HL-60 (cell line): ENCODE data around the gene TMEM132A.

Experiments
- DNase-seq, 2 experiments: peaks; one replicate each; pipeline ENCODE4 v3.0.0-alpha.2; 2010 to 2020; ENCODE audit warnings: low read depth in 1 of 2, low spot score in 1 of 2
- H3K27ac ChIP-seq: fragments of 250-450 bp; sonication (Bioruptor Pico); replicated peaks from 2 replicates; pipeline ENCODE4 v1.5.1; 2020; ENCODE audit warnings: mild to moderate bottlenecking, moderate library complexity
- H3K27me3 ChIP-seq: fragments of 250-450 bp; sonication (Bioruptor Pico); 2 replicates; pipeline ENCODE4 v1.5.1; 2021; ENCODE audit warnings: mild to moderate bottlenecking, moderate library complexity; ENCODE audit not compliant: insufficient read depth, poor library complexity, severe bottlenecking
- H3K4me3 ChIP-seq: replicated peaks from 2 replicates; pipeline ENCODE4 v1.5.1; 2011; ENCODE audit warnings: mild to moderate bottlenecking, control low read depth, low read length; ENCODE audit not compliant: insufficient read depth
- CTCF ChIP-seq: IDR thresholded peaks from one replicate; pipeline ENCODE4 v1.5.1; 2011; ENCODE audit warnings: low read length, control low read depth, inconsistent platforms; ENCODE audit not compliant: insufficient read depth
- GABPA ChIP-seq: IDR thresholded peaks from 2 replicates; pipeline ENCODE4 v1.6.1; 2012; ENCODE audit warnings: low read depth
- POLR2AphosphoS5 ChIP-seq: IDR thresholded peaks from 2 replicates; pipeline ENCODE4 v1.6.1; 2012; ENCODE audit warnings: low read depth
- SPI1 ChIP-seq: IDR thresholded peaks from 2 replicates; pipeline ENCODE4 v1.6.1; 2012; ENCODE audit warnings: low read depth, mild to moderate bottlenecking, borderline replicate concordance
- TF ChIP-seq, protein P1 (sequence below): IDR thresholded peaks from 2 replicates; pipeline ENCODE4 v1.6.1; 2012; ENCODE audit warnings: low read depth; ENCODE audit not compliant: insufficient replicate concordance

Gene TMEM132A

DNA sequence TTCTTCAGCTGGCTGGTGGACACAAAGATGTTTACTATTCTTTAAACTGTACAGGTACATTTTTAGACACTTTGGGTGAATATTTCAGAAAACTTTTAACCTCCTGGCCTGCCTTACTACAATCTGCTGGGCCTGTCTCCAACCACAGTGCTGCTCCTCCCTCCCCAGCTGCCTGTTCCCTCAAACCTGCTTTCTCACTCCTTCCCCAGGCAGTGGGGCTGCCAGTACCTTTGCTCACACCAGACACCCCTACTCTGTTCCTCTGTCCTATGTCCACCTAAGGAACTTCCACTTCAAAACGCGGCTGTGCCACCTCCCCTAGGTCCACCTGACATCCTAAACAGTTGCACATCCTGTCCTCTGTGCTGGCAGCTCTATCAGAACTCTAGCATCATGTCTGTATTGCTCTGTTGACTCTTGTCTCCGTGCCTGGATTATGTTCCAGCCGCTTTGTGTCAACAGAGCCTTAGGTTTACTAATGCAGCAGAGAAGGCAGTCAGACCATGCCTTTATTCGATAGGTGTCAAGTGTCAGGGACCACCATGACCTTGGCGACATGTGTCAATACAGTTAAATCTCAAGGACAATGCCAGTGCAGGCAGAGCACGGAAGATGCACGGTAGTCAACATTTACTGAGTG, 43.5 kb upstream of the TMEM132A start:
- no peak for DNase-seq
- Histone ChIP-seq H3K4me3 (no peak overlapping the region), H3K27me3 (no peaks in the 10 kb centered on the region), H3K27ac (no peak overlapping the region)
- no peak for TF ChIP-seq GABPA
- no peak for TF ChIP-seq CTCF
- no peak for TF ChIP-seq SPI1
- TF ChIP-seq, protein P1, sequence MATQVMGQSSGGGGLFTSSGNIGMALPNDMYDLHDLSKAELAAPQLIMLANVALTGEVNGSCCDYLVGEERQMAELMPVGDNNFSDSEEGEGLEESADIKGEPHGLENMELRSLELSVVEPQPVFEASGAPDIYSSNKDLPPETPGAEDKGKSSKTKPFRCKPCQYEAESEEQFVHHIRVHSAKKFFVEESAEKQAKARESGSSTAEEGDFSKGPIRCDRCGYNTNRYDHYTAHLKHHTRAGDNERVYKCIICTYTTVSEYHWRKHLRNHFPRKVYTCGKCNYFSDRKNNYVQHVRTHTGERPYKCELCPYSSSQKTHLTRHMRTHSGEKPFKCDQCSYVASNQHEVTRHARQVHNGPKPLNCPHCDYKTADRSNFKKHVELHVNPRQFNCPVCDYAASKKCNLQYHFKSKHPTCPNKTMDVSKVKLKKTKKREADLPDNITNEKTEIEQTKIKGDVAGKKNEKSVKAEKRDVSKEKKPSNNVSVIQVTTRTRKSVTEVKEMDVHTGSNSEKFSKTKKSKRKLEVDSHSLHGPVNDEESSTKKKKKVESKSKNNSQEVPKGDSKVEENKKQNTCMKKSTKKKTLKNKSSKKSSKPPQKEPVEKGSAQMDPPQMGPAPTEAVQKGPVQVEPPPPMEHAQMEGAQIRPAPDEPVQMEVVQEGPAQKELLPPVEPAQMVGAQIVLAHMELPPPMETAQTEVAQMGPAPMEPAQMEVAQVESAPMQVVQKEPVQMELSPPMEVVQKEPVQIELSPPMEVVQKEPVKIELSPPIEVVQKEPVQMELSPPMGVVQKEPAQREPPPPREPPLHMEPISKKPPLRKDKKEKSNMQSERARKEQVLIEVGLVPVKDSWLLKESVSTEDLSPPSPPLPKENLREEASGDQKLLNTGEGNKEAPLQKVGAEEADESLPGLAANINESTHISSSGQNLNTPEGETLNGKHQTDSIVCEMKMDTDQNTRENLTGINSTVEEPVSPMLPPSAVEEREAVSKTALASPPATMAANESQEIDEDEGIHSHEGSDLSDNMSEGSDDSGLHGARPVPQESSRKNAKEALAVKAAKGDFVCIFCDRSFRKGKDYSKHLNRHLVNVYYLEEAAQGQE: no peak
- no peak for TF ChIP-seq POLR2AphosphoS5

- Histone ChIP-seq H3K4me3 (no peak overlapping the region), H3K27me3 (no peaks in the 10 kb centered on the region), H3K27ac (no peak overlapping the region)
- TF ChIP-seq GABPA: no peak
- TF ChIP-seq, protein P1: no peak
- TF ChIP-seq CTCF: peak; percentile 39
- TF ChIP-seq POLR2AphosphoS5: no peak
- no peak for TF ChIP-seq SPI1
- peak in 1 of 2 experiments; percentile 56 for DNase-seq
These were observed 36.7 kb upstream of the TMEM132A start for GRCh38 chr11:60887556-60887955.

GRCh38 chr11:60889869-60890311, 34.4 kb upstream of the TMEM132A start:
- no peaks in the 10 kb centered on the region for H3K27me3 ChIP-seq
- TF ChIP-seq SPI1 (no peak), CTCF (no peak), POLR2AphosphoS5 (peak; percentile 58; the same call in 1 of the 2 replicates), GABPA (no peak)
- H3K27ac ChIP-seq: no peak overlapping the region
- H3K4me3 ChIP-seq: no peak overlapping the region
- DNase-seq: no peak

DNA sequence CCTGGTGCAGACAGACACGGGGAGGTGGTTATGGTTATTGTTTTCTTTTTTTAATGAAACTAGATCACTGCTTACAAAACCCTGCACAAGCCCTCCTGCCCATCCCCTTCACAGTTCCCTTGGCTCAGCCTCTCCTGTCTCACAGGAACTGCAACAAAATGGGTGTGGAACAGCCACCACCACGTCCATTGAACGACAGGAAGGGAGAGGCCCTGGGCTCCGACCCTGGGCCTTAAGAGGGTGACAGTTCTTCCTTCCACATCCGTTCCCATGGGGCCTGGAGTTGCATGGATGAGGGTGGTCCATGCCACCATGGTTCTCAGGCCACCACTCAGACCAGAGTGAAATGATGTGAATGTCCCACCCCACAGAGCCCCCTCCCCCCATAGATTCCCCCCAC, 33.6 kb upstream of the TMEM132A start:
- DNase-seq: no peak
- TF ChIP-seq, protein P1: no peak
- TF ChIP-seq SPI1: no peak
- Histone ChIP-seq H3K27ac (no peak overlapping the region), H3K27me3 (no peaks in the 10 kb centered on the region), H3K4me3 (no peak overlapping the region)
